DMS53 treated with DMSO at 0.1 percent for 48 hours (cell line): ENCODE measurements around the gene B4GAT1.
A peak's percentile ranks its signal among the peaks of the same experiment; 100 is the strongest.
"Not testable (repeated sequence)": the region's sequence is repeated elsewhere in the genome, so short reads cannot be mapped to it uniquely, and the experiment has no call there.

Experiments used
- DNase-seq: peaks from one replicate; lab custom pipeline; 2025; ENCODE audit not compliant: unreplicated experiment; lab: John Stamatoyannopoulos, UW

Gene B4GAT1

DNA sequence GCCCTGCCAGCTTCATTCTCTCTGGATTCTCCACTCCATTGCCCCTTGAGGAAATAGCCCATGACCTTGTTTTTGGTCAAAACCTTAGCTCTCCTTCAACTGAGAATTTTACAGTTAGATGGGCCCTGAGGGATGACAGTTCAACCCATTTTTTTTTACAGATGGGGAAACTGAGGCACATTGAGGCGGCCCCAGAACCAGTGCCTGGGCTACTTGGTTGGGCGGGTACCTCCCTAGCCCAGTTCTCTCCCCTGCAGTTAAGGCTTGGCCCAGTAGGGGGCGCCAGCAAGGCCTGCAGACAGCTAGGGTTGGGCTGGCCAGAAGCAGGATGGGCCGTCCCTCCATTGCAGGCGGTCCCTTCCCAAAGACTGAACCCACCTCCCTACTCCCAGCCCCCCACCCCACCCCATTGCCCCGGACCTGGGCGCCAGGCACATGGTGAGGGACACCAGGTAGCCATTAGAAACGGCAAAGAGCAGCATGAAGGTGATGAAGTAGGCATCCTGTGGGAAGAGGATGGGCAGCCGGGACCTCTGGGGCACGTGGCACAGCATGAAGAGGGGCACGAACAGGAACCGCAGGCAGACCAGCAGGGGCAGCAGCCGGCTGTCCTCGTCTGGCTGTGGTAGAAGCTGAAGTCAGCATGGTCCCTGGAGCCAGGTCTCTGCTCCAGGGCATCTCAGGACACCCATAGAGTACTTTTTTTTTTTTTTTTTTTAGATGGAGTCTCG is 16.5 kb upstream of the B4GAT1 start:
- DNase-seq = no peak

GRCh38 chr11:66363187-66363601 is 15.8 kb upstream of the B4GAT1 start:
- DNase-seq = no peak

DNA sequence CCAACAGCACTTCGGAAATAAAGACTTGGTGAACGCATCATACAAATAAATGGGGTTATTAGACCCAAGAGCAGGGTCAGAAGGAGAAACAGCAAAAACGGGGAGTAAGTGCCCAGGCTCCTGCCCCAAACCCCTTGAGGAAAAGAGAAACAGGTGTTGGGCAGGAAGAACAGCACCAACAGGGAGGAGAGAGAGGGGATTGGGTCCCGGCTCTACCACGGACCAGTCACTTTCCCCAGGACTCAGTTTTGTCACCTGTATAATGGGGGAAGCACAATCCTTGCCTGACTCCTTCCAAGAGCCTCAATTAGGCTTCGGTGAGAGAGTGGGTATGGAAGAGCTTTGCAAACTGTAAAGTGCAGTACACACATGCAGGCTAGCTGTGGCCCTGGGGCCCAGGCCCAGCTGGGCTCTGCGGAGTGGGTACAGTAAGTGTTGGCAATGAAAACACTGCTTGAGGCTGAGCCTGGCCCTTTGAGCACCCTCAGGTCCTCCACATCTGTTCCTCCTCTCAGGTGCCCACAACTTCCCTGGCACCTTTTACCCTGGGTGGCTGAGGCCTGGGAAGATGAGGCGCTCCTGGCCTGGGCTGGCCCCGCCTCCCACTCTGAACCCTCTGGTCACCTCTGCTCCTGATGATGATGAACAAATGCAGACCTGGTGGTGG is 15.2 kb upstream of the B4GAT1 start:
- DNase-seq = no peak

GRCh38 chr11:66361502-66361941 is 14.1 kb upstream of the B4GAT1 start:
- no peak for DNase-seq

GRCh38 chr11:66360406-66361073 is 13.1 kb upstream of the B4GAT1 start:
- no peak for DNase-seq

DNA sequence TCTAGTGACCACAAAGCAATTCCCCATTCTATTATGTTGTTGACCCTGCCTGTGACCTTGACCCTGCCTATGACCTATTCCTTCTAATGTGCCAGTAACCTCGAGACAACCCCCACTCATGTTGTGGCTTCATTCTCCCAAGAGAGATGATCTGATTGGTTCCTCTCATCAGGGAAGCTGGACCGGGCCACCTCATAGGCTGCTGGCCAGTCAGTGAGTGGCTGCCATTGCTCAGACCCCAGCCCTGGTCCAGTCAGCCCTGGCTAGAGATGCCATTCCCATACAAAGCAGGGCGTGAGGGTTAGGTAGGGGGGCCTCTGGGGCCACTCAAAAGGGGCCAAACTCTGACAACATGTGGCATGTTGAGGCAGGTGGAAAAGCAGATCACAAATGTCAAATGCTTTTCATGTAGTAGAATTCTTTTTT is 12.2 kb upstream of the B4GAT1 start:
- DNase-seq = no peak

DNA sequence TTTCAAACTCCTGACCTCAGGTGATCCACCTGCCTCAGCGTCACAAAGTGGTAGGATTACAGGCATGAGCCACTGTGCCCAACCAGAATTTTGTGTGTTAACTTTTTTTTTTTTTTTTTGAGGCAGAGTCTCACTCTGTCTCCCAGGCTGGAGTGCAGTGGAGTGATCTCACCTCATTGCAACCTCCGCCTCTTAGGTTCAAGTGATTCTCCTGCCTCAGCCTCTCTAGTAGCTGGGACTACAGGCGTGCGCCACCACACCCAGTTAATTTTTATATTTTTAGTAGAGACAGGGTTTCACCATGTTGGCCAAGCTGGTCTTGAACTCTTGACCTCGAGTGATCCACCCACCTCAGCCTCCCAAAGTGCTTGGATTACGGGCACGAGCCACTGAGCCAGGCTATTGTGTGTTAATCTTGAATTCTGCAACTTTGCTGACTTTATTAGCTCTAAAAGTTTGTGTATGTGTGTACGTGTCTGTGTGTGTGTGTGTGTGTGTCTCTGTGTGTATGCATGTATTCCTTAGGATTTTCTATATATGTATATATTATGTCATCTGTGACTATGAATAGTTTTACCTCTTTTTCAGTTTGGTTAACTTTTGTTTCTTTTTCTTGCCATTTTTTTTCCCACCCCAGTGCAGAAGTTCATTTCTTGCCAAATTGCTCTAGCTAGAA is 3.3 kb upstream of the B4GAT1 start:
- not testable (repeated sequence) for DNase-seq

DNA sequence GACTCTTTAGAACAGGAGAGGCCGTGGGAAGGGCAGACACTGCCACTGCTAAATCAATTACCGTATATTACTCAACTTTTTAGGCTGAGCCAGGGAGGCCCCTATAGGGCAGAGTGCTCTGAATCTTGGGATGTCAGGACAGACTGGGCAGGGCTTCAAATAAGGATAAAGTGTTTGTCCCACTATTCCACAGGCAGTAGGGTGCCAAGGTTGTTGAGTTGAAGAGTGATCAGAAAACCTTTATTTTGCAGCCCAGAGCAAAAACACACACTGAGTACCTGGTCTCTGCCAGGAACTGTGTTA is 1.6 kb upstream of the B4GAT1 start:
- DNase-seq = no peak

DNA sequence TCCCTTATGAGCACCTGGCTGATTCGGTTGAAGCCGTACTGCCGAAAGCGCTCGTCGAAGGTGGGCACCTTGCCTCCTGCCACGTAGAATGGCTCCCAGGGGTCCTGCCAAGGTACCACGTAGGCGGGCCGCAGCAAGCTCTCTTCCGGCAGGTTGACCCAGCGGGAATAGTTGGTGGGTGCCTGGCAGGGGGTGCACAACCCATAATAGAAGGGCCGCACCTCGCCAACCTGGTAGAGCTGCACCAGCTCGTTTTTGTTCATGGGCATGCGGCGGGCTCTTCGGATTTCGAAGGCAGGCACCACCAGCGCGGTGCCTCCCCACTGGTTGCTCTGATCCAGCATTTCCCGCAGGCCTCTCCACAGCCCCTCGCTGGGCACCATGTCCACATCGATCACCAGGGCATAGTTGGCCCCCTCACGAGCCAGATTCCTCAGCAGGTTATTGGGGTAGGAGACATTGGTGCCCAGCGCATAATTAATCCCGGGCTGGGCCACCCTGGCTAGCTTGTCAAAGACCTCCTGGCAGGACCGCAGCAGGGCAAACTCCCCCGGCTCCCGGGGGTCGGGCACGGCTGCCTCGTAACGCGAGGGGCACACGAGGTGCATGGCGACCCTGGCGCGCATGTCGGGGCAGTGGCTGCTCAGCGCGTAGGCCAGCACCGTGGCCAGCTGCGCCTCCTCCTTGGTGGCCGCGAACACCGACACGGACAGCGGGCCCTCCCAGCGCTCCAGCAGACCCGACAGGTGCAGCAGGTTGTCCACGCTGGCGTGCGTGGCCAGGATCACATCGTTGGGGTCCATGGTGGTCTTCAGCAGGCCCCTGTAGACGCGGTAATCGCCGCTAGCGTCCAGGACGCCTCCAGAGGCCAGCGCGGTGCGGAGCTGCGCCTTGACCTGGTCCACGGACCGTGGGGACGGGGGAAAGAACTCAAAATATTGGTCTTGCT is 679 bp downstream of the B4GAT1 start:
- no peak for DNase-seq

GRCh38 chr11:66345316-66345649 is 2.1 kb downstream of the B4GAT1 start:
- DNase-seq = no peak

DNA sequence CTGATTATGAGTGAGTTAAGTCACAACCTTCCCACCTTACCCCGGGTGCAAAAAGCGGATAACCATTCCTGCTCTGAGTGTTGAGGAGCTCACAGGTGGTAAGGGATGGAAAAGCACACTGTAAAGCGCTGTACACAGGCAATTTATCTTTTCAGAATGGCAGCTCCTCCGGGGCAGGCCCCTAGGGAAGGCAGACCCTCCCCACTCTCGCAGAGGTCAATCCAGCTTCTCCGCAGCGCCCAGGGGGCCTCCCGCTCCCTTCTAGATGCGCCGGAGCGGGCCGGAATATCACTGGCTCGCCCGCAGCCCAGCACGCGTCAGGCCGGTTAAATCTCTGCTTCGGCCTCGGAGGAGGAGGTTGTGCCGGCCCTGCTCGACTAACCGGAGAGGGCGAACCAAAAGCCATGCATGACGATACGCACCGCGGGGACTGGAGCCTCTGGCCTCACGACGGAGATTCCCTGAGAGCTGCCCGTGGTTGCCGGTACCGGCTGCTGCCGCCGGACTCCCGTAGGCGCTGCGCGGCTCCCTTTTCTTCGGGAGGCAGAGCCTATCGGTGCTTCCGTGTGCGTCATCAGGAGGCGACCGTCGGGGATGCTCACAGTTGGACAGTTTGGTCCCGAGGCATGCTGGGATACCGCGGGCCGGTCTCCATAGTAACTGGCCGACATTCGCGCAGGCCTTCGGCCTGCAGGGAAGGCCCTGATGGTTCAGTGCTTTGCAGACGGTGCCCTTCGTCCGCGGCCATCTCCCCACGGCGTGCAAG is 2.7 kb downstream of the B4GAT1 start, which contains the start of gene BRMS1:
TSS of gene BRMS1 (minus strand) at position 555 of the 766 bp plus-strand sequence. CDS start 2,870 bp downstream, outside the sequence.
- DNase-seq = peak; percentile 97

GRCh38 chr11:66343176-66343575 is 4.3 kb downstream of the B4GAT1 start:
- no peak for DNase-seq

DNA sequence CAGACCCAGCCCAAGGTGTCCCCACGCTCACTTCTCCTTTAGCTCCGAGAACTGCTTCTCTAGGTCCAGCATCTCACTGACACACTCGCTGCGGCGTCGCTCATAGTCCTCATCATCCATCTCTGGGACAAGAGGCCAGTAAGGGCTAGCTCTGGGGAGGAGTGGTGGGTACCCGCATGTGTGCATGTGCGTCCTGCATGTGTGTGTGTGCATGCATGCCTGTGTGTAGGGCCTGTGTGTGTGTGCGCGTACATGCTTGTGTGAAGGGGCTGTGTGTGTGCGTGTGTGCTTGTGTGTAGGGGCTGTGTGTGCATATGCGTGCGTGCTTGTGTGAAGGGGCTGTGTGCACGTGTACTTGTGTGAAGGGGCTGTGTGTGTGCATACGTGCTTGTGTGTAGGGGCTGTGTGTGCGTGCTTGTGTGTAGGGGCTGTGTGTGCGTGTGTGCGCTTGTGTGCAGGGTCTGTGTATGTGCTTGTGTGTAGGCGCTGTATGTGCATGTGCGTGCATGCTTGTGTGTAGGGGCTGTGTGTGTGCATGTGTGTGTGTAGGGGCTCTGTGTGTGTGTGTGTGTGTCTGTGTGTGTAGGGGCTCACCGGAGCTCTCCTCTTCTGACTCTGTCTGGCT is 5.8 kb downstream of the B4GAT1 start:
- DNase-seq = no peak

DNA sequence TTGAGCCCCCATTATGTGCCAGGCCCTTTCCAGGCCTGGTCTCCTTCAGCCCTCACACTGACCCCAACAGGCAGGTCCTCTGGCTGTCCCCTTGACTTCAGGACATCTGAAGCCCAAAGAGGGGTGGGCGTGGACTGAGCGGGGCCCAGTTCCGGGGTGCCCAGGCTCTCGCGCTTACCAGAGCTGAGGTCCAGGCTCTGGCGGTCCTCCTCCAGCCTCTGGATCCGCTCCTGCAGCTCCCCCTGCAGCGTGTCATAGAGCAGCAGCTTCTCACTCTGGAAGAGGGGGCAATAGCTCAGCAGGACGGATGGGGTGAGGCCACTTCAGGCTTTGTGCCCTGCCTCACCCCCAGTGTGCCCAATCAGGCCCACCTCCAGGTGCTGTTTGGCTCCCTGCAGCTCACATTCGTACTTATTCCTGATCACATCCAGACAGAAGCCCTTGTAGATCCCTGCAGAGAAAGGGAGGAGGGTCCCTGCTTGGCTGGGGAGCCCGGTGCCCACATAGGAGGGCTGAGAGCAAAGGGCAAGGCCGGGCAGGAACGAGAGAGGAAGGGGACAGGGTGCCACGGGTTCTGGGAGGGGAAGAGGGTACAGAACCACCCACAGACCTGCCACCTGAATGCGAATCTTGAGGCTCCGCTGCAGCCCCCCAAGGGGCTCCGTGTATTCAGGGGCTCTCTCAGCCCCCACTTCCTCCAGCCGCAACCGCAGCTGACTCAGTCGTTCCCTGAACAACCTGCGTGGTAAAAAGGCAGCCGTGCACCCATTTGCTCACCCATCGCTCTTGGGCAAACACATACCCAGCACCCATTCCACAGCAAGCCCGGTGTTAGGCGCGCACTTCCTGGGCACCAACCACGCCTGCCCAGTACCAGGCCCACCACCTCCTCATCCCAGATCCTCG is 6.6 kb downstream of the B4GAT1 start:
- no peak for DNase-seq

GRCh38 chr11:66339686-66340483 is 7.5 kb downstream of the B4GAT1 start:
- no peak for DNase-seq

DNA sequence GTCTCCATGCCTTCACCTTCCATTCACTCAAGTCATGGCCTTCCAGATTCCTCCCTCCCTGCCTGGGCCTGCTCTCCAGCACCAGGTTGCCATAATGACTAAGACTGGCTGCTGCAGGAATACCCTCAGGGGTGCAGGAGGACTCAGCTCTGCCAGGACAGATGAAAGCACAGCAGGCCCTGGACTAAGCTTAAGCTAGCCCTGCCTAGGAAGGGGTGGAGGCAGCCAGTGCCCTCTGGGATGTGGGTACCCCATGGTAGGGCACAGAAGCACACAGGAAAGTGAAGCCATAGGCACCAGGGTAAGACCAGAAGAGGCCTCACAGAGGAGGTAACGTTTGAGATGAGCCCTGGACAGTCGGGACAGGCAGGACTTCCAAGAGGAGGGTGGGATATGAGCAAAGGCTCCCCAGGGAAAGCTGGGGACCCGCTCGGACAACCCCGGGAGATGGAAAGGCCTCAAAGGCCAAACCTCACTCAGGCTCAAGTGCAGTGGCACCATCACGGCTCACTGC is 8.2 kb downstream of the B4GAT1 start:
- DNase-seq = no peak
